Psoas muscle (tissue), 8 donors: ENCODE results near the gene ATAD5. TPM values are rescaled to one million over a fixed set of nuclear protein-coding genes. Genes with fewer than 3 reads are reported as not detected.
"Not testable (repeated sequence)": the region's sequence is repeated elsewhere in the genome, so short reads cannot be mapped to it uniquely, and the experiment has no call there.

Source experiments
- ATAC-seq, 4 donors: fragments of 200-7000 bp; cut with Tn5 transposase; one replicate each; pipeline ENCODE4 v1.9.1; 2020; ENCODE audit warnings: moderate library complexity in 3 of 4, mild to moderate bottlenecking in 2 of 4
- DNase-seq, 2 donors: peaks; one replicate each; pipeline ENCODE4 v3.0.0-alpha.2; 2020
- H3K27ac ChIP-seq: fragments of 200-600 bp; one replicate; pipeline ENCODE4 v1.8.0; 2022
- H3K27me3 ChIP-seq, 3 donors: fragments of 200-600 bp in 1 of 3; one replicate each; pipeline versions ENCODE4 v1.6.1 to v1.8.0; 2013 to 2022; ENCODE audit warnings: low read length in 2 of 3, mild to moderate bottlenecking in 2 of 3, moderate library complexity in 1 of 3; ENCODE audit not compliant: insufficient read depth in 3 of 3
- H3K36me3 ChIP-seq, 2 donors: fragments of 200-600 bp in 1 of 2; one replicate each; pipeline versions ENCODE4 v1.6.1 to v1.8.0; 2013 to 2022; ENCODE audit warnings: low read depth in 1 of 2, mild to moderate bottlenecking in 1 of 2, moderate library complexity in 1 of 2; ENCODE audit not compliant: insufficient read depth in 1 of 2
- H3K4me1 ChIP-seq: fragments of 200-600 bp; one replicate; pipeline ENCODE4 v1.8.0; 2022
- H3K4me3 ChIP-seq: fragments of 200-600 bp; one replicate; pipeline ENCODE4 v1.8.0; 2022; ENCODE audit warnings: mild to moderate bottlenecking
- H3K9me3 ChIP-seq: fragments of 200-600 bp; one replicate; pipeline ENCODE4 v1.8.0; 2022
- WGBS, 3 donors: extraction: QIAGEN DNeasy Blood & Tissue Kit; methylation state at CpG; one replicate each; pipeline versions ENCODE4 v1.1.6 to v1.1.7; 2013; 5-methylcytosine and 5-hydroxymethylcytosine counted together
- intact Hi-C, 2 donors: fragments of 100-400 bp; cut with DNase I; formaldehyde crosslinking; loops; one replicate each; pipeline versions ENCODE4 v1.11.0 to v1.14.2; 2022
- polyA plus RNA-seq, 3 donors: library from polyadenylated mRNA; stranded (reverse); fragments of 200-250 nt; gene quantifications; one replicate each; pipeline ENCODE4 v1.2.3, GENCODE V29; 2013
- total RNA-seq, 4 donors: library from RNA; stranded (reverse); fragmentation: NEBNext Ultra II Directional in 2 of 4; extraction: Animal tissue kit (Norgen Biotek cat#: 25700) in 2 of 4; gene quantifications; one replicate each; pipeline versions ENCODE4 v1.2.1 to v1.2.4, GENCODE V29; 2021 to 2023
- TF ChIP-seq, protein P1 (sequence below): fragments of 200-600 bp; IDR thresholded peaks from one replicate; pipeline ENCODE4 v1.8.0; 2022; ENCODE audit warnings: antibody characterized with exemption
- donor health status: healthy with polysubstance abuse.
- donor health status: DM: no; HTN: no; CAD: no; lungs with moderate emphysema.
- donor health status: Bipolar disorder and iron deficiency.
- donor health status: healthy.
- donor health status: DM: yes; HTN: yes; CAD: no.
- donor health status: DM: no; HTN: no; CAD: no.
- donor health status: DM: no; HTN: no; CAD: no.
- donor health status: DM: yes; HTN: yes; CAD: no.

The ATAD5 gene
- total and polyA plus RNA-seq, 7 donors: 0.11 to 0.44 (median 0.19) TPM

DNA sequence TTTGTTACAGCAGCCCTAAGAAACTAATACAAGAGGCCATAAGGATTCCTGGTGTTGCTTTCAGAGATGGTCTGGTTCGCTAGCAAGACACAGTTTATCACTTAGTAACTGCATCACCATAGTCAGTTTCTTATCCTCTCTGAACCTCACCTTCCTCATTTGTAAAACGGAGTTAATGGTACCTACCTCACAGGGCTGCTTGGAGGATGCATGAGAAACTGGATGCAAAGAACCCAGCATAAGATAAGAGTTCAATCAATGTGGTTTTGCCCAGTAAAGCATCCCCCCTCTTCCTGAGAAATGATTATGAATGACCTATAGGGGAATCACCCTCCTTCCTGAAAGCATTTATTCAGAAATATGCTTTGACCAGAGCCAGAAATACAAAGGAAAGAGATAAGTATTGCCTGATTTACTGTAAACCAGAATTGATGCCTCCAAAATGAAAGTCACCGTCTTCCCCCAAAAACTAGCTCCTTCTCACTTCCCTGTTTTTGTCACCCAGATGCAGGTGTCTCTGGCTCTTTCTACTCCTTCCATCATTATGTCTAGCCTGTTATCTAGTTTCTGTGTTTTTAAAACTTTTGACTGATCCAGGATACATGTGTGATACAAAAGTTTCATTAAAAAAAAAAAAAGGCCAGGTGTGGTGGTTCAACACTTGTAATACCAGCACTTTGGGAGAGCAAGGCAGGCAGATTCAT lies 77.1 kb downstream of the ATAD5 start:
- Histone ChIP-seq H3K27ac (no peak overlapping the region), H3K4me3 (no peak overlapping the region), H3K9me3 (no peaks in the 10 kb centered on the region), H3K27me3 (no peaks in the 10 kb centered on the region), H3K36me3 (peaks cover 0 to 6% of the 10 kb centered on the region in 2 donors), H3K4me1 (peaks cover 14% of the 10 kb centered on the region)
- intact Hi-C loops: loop anchor here (5.0 to 10.0 kb wide), 2 partner anchors 87 to 306 kb away; partner anchors contain the start of gene CRLF3 (in 1 of the 2)
- ATAC-seq (no peak), DNase-seq (no peak)
- WGBS, 3 donors: 83 to 89% (median 85%) methylated on average over 3 of the region's 3 CpGs
- TF ChIP-seq, protein P1, sequence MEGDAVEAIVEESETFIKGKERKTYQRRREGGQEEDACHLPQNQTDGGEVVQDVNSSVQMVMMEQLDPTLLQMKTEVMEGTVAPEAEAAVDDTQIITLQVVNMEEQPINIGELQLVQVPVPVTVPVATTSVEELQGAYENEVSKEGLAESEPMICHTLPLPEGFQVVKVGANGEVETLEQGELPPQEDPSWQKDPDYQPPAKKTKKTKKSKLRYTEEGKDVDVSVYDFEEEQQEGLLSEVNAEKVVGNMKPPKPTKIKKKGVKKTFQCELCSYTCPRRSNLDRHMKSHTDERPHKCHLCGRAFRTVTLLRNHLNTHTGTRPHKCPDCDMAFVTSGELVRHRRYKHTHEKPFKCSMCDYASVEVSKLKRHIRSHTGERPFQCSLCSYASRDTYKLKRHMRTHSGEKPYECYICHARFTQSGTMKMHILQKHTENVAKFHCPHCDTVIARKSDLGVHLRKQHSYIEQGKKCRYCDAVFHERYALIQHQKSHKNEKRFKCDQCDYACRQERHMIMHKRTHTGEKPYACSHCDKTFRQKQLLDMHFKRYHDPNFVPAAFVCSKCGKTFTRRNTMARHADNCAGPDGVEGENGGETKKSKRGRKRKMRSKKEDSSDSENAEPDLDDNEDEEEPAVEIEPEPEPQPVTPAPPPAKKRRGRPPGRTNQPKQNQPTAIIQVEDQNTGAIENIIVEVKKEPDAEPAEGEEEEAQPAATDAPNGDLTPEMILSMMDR: no peak

DNA sequence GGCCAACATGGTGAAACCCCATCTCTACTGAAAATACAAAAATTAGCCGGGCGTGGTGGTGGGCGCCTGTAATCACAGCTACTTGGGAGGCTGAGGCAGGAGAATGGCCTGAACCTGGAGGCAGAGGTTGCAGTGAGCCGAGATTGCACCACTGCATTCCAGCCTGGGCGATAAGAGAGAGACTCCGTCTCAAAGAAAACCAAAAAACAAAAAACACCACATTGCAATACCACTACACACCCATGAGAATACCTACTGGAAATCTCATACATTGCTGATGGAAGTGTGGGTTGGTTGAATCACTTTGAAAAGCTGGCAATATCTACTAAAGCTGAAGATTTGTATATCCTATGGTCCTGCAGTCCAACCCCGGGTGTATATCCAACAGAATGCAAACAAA lies 78.4 kb downstream of the ATAD5 start:
- H3K27ac ChIP-seq, H3K36me3 ChIP-seq, H3K4me1 ChIP-seq, DNase-seq, intact Hi-C loops, ATAC-seq, H3K4me3 ChIP-seq, H3K27me3 ChIP-seq, H3K9me3 ChIP-seq: not testable (repeated sequence)
- WGBS, 3 donors: 95 to 96% (median 96%) methylated on average over 7 of the region's 7 CpGs

DNA sequence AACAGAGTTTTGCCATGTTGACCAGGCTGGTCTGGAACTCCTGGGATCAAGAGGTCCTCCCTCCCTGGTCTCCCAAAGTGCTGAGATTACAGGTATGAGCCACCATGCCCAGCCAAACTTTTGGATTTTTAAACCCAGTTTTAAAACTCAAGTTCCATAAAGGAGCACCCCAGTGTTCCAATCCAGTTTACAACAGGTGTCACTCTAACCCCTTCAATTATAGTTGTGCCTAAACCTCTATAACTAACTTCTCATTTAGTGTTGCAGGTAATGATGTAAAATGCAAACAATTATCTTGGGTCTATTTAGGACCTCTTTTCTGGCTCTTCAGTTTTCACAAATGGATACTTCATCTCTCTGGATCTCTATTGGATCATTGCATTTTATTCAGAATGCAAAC lies 82.2 kb downstream of the ATAD5 start:
- Histone ChIP-seq H3K4me3 (no peak overlapping the region), H3K27me3 (no peaks in the 10 kb centered on the region), H3K9me3 (no peaks in the 10 kb centered on the region), H3K36me3 (no peaks in the 10 kb centered on the region), H3K4me1 (no peaks in the 10 kb centered on the region), H3K27ac (no peak overlapping the region)
- TF ChIP-seq, protein P1: no peak
- no peak for ATAC-seq
- no peak for DNase-seq
- intact Hi-C loops: no loop called here

DNA sequence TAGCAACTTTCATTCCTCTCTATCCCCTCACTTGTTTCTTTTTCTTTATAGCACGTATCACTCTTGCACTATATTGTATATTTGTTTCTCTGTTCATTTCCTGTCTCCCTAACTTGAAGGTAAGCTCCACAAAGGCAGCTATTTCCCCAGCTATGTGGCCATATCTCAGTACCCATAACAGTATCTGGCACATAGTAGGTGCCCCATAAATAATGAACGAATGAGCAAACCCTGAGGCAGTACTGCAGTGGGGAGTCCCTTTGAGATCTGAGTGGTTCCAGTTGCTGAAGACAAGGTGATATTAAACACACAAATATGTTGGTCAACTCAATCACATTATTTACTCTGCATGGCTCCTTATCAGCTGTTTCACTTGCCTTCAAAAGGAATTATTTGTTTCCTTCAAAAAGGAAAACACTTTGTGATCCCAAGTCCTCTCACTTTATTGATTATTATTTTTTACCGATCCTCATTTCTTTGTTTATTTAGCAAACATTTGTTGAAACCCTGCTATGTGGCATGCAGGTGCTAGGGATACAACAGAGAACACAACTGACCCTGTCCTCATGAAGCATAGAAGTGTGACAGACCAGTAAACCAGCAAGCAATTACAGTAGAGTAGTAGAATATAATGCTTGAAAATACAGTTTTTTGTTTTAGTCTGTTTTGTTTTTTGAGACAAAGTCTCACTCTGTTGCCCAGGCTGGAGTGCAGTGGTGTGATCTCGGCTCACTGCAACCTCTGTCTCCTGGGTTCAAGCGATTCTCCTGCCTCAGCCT lies 84.3 kb downstream of the ATAD5 start:
- 75 to 81% (median 78%) methylated on average over 5 of the region's 5 CpGs for WGBS, 3 donors
- no peak for ATAC-seq
- DNase-seq: no peak
- Histone ChIP-seq H3K4me3 (no peak overlapping the region), H3K27me3 (peaks cover 0 to 2% (median 0%) of the 10 kb centered on the region in 3 donors), H3K27ac (no peak overlapping the region), H3K9me3 (no peaks in the 10 kb centered on the region), H3K4me1 (no peaks in the 10 kb centered on the region), H3K36me3 (no peaks in the 10 kb centered on the region)
- TF ChIP-seq, protein P1: no peak
- intact Hi-C loops: no loop called here

DNA sequence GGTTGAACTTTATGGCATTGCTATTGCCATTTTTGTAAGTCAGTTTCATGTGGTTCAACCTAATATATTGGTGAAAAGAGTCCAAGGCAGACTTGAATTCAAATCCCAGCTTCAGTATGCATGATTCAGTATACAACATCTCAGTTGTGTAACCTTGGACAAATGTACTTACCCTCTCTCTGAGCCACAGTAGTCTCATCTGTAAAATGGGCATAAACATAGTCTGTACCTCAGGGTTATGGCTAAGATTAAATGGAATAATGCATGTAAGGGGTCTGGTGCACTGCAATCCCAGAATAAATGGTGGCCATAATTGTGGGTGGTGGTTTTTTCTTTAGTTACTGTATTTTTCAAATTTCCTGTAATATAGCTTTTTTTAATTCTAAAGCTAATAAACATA lies 85.3 kb downstream of the ATAD5 start:
- intact Hi-C loops: no loop called here
- TF ChIP-seq, protein P1: no peak
- Histone ChIP-seq H3K27me3 (peaks cover 0 to 7% (median 2%) of the 10 kb centered on the region in 3 donors), H3K4me3 (no peak overlapping the region), H3K36me3 (no peaks in the 10 kb centered on the region), H3K27ac (no peak overlapping the region), H3K4me1 (no peaks in the 10 kb centered on the region), H3K9me3 (no peaks in the 10 kb centered on the region)
- ATAC-seq (no peak), DNase-seq (no peak)
